ENCODE results near the gene ANKRD52.

The ANKRD52 gene

GRCh38 chr12:56223571-56224101, 34.5 kb downstream of the ANKRD52 start:
- TF ChIP-seq, protein P1, sequence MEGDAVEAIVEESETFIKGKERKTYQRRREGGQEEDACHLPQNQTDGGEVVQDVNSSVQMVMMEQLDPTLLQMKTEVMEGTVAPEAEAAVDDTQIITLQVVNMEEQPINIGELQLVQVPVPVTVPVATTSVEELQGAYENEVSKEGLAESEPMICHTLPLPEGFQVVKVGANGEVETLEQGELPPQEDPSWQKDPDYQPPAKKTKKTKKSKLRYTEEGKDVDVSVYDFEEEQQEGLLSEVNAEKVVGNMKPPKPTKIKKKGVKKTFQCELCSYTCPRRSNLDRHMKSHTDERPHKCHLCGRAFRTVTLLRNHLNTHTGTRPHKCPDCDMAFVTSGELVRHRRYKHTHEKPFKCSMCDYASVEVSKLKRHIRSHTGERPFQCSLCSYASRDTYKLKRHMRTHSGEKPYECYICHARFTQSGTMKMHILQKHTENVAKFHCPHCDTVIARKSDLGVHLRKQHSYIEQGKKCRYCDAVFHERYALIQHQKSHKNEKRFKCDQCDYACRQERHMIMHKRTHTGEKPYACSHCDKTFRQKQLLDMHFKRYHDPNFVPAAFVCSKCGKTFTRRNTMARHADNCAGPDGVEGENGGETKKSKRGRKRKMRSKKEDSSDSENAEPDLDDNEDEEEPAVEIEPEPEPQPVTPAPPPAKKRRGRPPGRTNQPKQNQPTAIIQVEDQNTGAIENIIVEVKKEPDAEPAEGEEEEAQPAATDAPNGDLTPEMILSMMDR (IDR thresholded peaks at IDR 0.05; ENCODE audit: extremely low read depth, missing control alignments): no peak
- no peak for DNase-seq (ENCODE audit: low spot score)

GRCh38 chr12:56222531-56222895, 35.7 kb downstream of the ANKRD52 start:
- TF ChIP-seq, protein P1 (IDR thresholded peaks at IDR 0.05; ENCODE audit: extremely low read depth, missing control alignments): no peak
- DNase-seq (ENCODE audit: low spot score): no peak

GRCh38 chr12:56221757-56222530, 36.2 kb downstream of the ANKRD52 start, which contains the start of gene RNF41:
Gene RNF41 (minus strand): TSS chr12:56221922. CDS start chr12:56214047, 7,875 bp downstream.
- TF ChIP-seq, protein P1 (IDR thresholded peaks at IDR 0.05; ENCODE audit: extremely low read depth, missing control alignments): no peak
- peak; percentile 96 for DNase-seq (ENCODE audit: low spot score)

DNA sequence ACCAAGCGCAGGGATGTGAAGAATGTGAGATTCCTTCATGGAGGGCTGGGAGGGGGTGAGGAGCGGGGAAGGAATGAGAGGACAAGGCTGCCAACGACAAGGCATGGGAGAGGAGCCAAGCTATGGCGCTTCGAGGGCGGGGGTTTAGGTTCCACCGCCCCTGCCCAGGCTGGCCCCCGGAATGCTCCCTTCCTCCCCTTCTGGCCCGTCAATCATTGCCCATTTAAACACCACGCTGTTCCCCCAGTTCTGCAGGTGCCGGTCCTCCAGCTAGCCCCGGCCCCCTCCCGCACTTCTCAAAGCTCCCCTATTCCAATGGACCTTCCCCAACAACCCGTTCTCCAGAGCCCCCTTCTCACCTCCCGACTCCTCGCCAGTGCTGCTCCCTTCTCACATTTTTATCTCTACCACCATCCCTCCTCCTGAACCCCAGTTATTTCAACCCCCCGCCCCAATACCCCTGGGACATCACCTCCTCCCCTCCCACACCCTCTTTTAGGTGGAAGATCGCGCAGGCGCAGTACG, 36.9 kb downstream of the ANKRD52 start:
- TF ChIP-seq, protein P1 (IDR thresholded peaks at IDR 0.05; ENCODE audit: extremely low read depth, missing control alignments): no peak
- no peak for DNase-seq (ENCODE audit: low spot score)

GRCh38 chr12:56220611-56221231, 37.5 kb downstream of the ANKRD52 start:
- no peak for DNase-seq (ENCODE audit: low spot score)
- TF ChIP-seq, protein P1 (IDR thresholded peaks at IDR 0.05; ENCODE audit: extremely low read depth, missing control alignments): no peak

DNA sequence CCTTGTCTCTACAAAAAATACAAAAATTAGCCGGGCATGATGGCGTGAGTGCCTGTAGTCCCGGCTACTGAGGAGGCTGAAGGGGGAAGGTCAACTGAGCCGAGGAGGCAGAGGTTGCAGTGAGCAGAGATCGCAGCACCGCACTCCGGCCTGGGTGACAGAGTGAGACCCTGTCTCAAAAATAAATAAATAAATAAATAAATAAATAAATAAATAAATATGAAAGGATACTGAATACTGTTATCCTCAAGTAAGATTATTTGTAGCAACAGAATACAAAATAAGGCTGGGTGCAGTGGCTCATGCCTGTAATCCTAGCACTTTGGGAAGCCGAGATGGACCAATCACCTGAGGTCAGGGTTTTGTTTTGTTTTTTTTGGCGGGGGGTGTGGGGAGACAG, 38.3 kb downstream of the ANKRD52 start:
- DNase-seq (ENCODE audit: low spot score): no peak
- TF ChIP-seq, protein P1 (IDR thresholded peaks at IDR 0.05; ENCODE audit: extremely low read depth, missing control alignments): no peak

DNA sequence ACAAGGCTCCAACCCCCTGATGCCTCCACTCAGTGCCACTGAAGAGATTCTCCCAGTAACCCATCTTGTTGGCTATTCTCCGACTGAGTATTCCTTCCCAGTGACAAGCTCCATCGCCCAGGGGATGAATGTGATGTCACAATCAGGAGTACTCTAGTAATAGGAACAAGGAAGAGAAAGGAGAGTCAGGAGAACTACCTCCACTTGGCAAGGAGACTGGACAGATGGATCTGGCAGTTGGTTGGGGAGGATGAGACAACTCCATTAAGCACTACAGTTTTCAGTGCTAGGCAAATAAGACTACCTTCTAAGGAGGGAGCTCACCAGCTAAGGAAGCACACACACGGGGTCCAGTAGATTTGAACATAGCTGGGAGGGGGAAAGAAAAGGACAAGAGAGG, 41.7 kb downstream of the ANKRD52 start:
- TF ChIP-seq, protein P1 (IDR thresholded peaks at IDR 0.05; ENCODE audit: extremely low read depth, missing control alignments): no peak
- no peak for DNase-seq (ENCODE audit: low spot score)
